ENCODE data around the gene MILR1.

Gene MILR1

GRCh38 chr17:64496786-64497564 lies 48.1 kb downstream of the MILR1 start, which contains the start of gene POLG2:
Gene POLG2, minus strand, starts transcription at chr17:64497054. Its CDS starts 86 bp downstream, at chr17:64496968.
- Histone ChIP-seq H3K27me3 (ENCODE audit: low read depth) (no peaks in the 10 kb centered on the region), H3K4me3 (peak within 1 kb of the TSS; percentile 69), H3K36me3 (replicated peaks) (peaks cover 54% of the 10 kb centered on the region), H3K4me1 (peaks cover 15% of the 10 kb centered on the region), H3K9me3 (no peaks in the 10 kb centered on the region)
- DNase-seq (ENCODE audit: low spot score in 2 of 2), result peak; percentile 90 to 96
- in situ Hi-C loops (cut with MboI; ENCODE audit: low sequenced_read_pairs), result loop anchor here (10.0 kb wide), 1 partner anchor 72 kb away; no protein-coding TSS in a partner anchor

GRCh38 chr17:64497565-64498035 lies 48.7 kb downstream of the MILR1 start:
- no peak for DNase-seq (ENCODE audit: low spot score in 2 of 2)
- in situ Hi-C loops (cut with MboI; ENCODE audit: low sequenced_read_pairs), result loop anchor here (10.0 kb wide), 1 partner anchor 73 kb away; no protein-coding TSS in a partner anchor
- Histone ChIP-seq H3K4me1 (peaks cover 15% of the 10 kb centered on the region), H3K4me3 (peak overlapping the region; percentile 69), H3K36me3 (replicated peaks) (peaks cover 54% of the 10 kb centered on the region), H3K9me3 (no peaks in the 10 kb centered on the region), H3K27me3 (ENCODE audit: low read depth) (no peaks in the 10 kb centered on the region)

- no peak for DNase-seq (ENCODE audit: low spot score in 2 of 2)
- Histone ChIP-seq H3K27me3 (ENCODE audit: low read depth) (no peaks in the 10 kb centered on the region), H3K36me3 (replicated peaks) (peaks cover 57% of the 10 kb centered on the region), H3K9me3 (no peaks in the 10 kb centered on the region), H3K4me3 (no peak overlapping the region), H3K4me1 (peaks cover 15% of the 10 kb centered on the region)
- in situ Hi-C loops (cut with MboI; ENCODE audit: low sequenced_read_pairs), result loop anchor here (10.0 kb wide), 1 partner anchor 74 kb away; no protein-coding TSS in a partner anchor
These were observed 49.6 kb downstream of the MILR1 start for GRCh38 chr17:64498308-64499203.

GRCh38 chr17:64499805-64500486 lies 51.0 kb downstream of the MILR1 start:
- Histone ChIP-seq H3K9me3 (no peaks in the 10 kb centered on the region), H3K27me3 (ENCODE audit: low read depth) (no peaks in the 10 kb centered on the region), H3K36me3 (replicated peaks) (peaks cover 71% of the 10 kb centered on the region), H3K4me1 (peaks cover 21% of the 10 kb centered on the region), H3K4me3 (no peak overlapping the region)
- in situ Hi-C loops (cut with MboI; ENCODE audit: low sequenced_read_pairs), result loop anchor here (10.0 to 25.0 kb wide), 2 partner anchors 75 to 688 kb away; no protein-coding TSS in a partner anchor
- no peak for DNase-seq (ENCODE audit: low spot score in 2 of 2)

- in situ Hi-C loops (cut with MboI; ENCODE audit: low sequenced_read_pairs), result loop anchor here (25.0 kb wide), 1 partner anchor 688 kb away; no protein-coding TSS in a partner anchor
- no peak for DNase-seq (ENCODE audit: low spot score in 2 of 2)
- H3K4me3 ChIP-seq, result no peak overlapping the region
These were observed 51.6 kb downstream of the MILR1 start for GRCh38 chr17:64500487-64500859.

GRCh38 chr17:64500862-64501765 lies 52.2 kb downstream of the MILR1 start:
- Histone ChIP-seq H3K27me3 (ENCODE audit: low read depth) (no peaks in the 10 kb centered on the region), H3K4me3 (no peak overlapping the region), H3K4me1 (peaks cover 21% of the 10 kb centered on the region), H3K9me3 (no peaks in the 10 kb centered on the region), H3K36me3 (replicated peaks) (peaks cover 79% of the 10 kb centered on the region)
- in situ Hi-C loops (cut with MboI; ENCODE audit: low sequenced_read_pairs), result loop anchor here (25.0 kb wide), 1 partner anchor 689 kb away; no protein-coding TSS in a partner anchor
- DNase-seq (ENCODE audit: low spot score in 2 of 2), result no peak

More at GRCh38 chr17:64500487-64500859, 51.6 kb downstream of the MILR1 start:
- no peaks in the 10 kb centered on the region for H3K9me3 ChIP-seq
- H3K27me3 ChIP-seq (ENCODE audit: low read depth), result no peaks in the 10 kb centered on the region
- H3K4me1 ChIP-seq, result peaks cover 21% of the 10 kb centered on the region
- peaks cover 76% of the 10 kb centered on the region for H3K36me3 ChIP-seq (replicated peaks)

- no peak for DNase-seq (ENCODE audit: low spot score in 2 of 2)
- H3K4me1 ChIP-seq, result peaks cover 21% of the 10 kb centered on the region
- no peak overlapping the region for H3K4me3 ChIP-seq
- peaks cover 79% of the 10 kb centered on the region for H3K36me3 ChIP-seq (replicated peaks)
- H3K9me3 ChIP-seq, result no peaks in the 10 kb centered on the region
- in situ Hi-C loops (cut with MboI; ENCODE audit: low sequenced_read_pairs), result loop anchor here (25.0 kb wide), 1 partner anchor 690 kb away; no protein-coding TSS in a partner anchor
- no peaks in the 10 kb centered on the region for H3K27me3 ChIP-seq (ENCODE audit: low read depth)
These were observed 53.1 kb downstream of the MILR1 start for GRCh38 chr17:64502021-64502420.

GRCh38 chr17:64502809-64503208 lies 53.9 kb downstream of the MILR1 start:
- Histone ChIP-seq H3K27me3 (ENCODE audit: low read depth) (no peaks in the 10 kb centered on the region), H3K9me3 (no peaks in the 10 kb centered on the region), H3K4me1 (peaks cover 14% of the 10 kb centered on the region), H3K36me3 (replicated peaks) (peaks cover 77% of the 10 kb centered on the region), H3K4me3 (no peak overlapping the region)
- in situ Hi-C loops (cut with MboI; ENCODE audit: low sequenced_read_pairs), result loop anchor here (25.0 kb wide), 1 partner anchor 691 kb away; no protein-coding TSS in a partner anchor
- no peak for DNase-seq (ENCODE audit: low spot score in 2 of 2)

- Histone ChIP-seq H3K4me1 (peaks cover 13% of the 10 kb centered on the region), H3K4me3 (no peak overlapping the region)
- in situ Hi-C loops (cut with MboI; ENCODE audit: low sequenced_read_pairs), result loop anchor here (25.0 kb wide), 1 partner anchor 691 kb away; no protein-coding TSS in a partner anchor
These were observed 54.4 kb downstream of the MILR1 start for GRCh38 chr17:64503341-64503740.

GRCh38 chr17:64503821-64504768 lies 55.2 kb downstream of the MILR1 start:
- Histone ChIP-seq H3K36me3 (replicated peaks) (peaks cover 74% of the 10 kb centered on the region), H3K4me3 (peak overlapping the region; percentile 94), H3K4me1 (peaks cover 11% of the 10 kb centered on the region), H3K27me3 (ENCODE audit: low read depth) (no peaks in the 10 kb centered on the region), H3K9me3 (no peaks in the 10 kb centered on the region)
- in situ Hi-C loops (cut with MboI; ENCODE audit: low sequenced_read_pairs), result loop anchor here (25.0 kb wide), 1 partner anchor 692 kb away; no protein-coding TSS in a partner anchor
- no peak for DNase-seq (ENCODE audit: low spot score in 2 of 2)

More at GRCh38 chr17:64503341-64503740, 54.4 kb downstream of the MILR1 start:
- DNase-seq (ENCODE audit: low spot score in 2 of 2), result no peak
- Histone ChIP-seq H3K27me3 (ENCODE audit: low read depth) (no peaks in the 10 kb centered on the region), H3K9me3 (no peaks in the 10 kb centered on the region), H3K36me3 (replicated peaks) (peaks cover 74% of the 10 kb centered on the region)

- DNase-seq (ENCODE audit: low spot score in 2 of 2), result no peak
- no peaks in the 10 kb centered on the region for H3K27me3 ChIP-seq (ENCODE audit: low read depth)
These were observed 55.9 kb downstream of the MILR1 start for GRCh38 chr17:64504769-64505339.

More at GRCh38 chr17:64504769-64505339, 55.9 kb downstream of the MILR1 start:
- in situ Hi-C loops (cut with MboI; ENCODE audit: low sequenced_read_pairs), result loop anchor here (25.0 kb wide), 1 partner anchor 693 kb away; no protein-coding TSS in a partner anchor
- peaks cover 72% of the 10 kb centered on the region for H3K36me3 ChIP-seq (replicated peaks)
- peaks cover 7% of the 10 kb centered on the region for H3K4me1 ChIP-seq
- peak overlapping the region; percentile 94 for H3K4me3 ChIP-seq
- no peaks in the 10 kb centered on the region for H3K9me3 ChIP-seq

Data from HAP-1 (cell line).